ENCODE data around the gene BICD1. TPM values are rescaled to one million over a fixed set of nuclear protein-coding genes. Genes with fewer than 3 reads are reported as not detected.

Gene BICD1
- total RNA-seq, 1 experiment from 2014 or later, result 9.2 TPM

DNA sequence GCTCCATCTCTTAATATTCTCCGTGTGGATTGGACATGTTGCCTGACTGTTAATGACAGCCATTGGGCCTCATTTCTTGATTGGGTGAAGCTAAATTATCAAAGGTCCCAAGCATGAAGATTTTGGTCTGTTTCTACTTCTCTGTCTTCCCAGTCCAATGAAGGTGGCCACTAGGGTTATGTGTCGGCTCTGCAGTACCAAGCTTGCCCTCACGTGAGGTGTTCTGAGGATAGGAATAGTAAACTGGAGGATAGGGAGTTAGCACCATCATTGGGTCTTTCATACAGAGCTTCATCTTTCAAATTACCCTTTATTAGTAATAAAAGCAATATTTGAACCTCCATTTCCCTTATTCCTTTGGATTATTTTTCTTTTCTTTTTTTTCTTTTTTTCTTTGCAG lies 21.9 kb upstream of the BICD1 start:
- Histone ChIP-seq H3K4me3 (ENCODE audit: low read length) (no peak overlapping the region), H3K9me3 (ENCODE audit: low read length) (no peaks in the 10 kb centered on the region), H3K4me2 (ENCODE audit: low read length) (no peak overlapping the region), H3K9me2 (replicated peaks; ENCODE audit: low read length) (no peaks in the 10 kb centered on the region), H3K4me1 (ENCODE audit: insufficient read depth, low read length) (peaks cover 9% of the 10 kb centered on the region), H2AFZ (ENCODE audit: low read length) (no peak overlapping the region), H3K9ac (ENCODE audit: low read length) (no peak overlapping the region), H3K79me2 (ENCODE audit: low read length) (no peaks in the 10 kb centered on the region), H4K20me1 (ENCODE audit: low read length) (no peaks in the 10 kb centered on the region), H3F3A (ENCODE audit: low read length, unreplicated experiment) (no peaks in the 10 kb centered on the region), H3K27me3 (ENCODE audit: low read length) (no peaks in the 10 kb centered on the region), H3K36me3 (ENCODE audit: low read depth, low read length) (no peaks in the 10 kb centered on the region), H3K27ac (ENCODE audit: low read length) (no peak overlapping the region)
- no peak for TF ChIP-seq EZH2 (IDR thresholded peaks at IDR 0.05; ENCODE audit: low read length, unreplicated experiment)
- TF ChIP-seq EZH2phosphoT487 (IDR thresholded peaks at IDR 0.05; ENCODE audit: borderline replicate concordance, low read length), result no peak
- no peak for TF ChIP-seq CTCF (conservative IDR thresholded peaks at IDR 0.05; ENCODE audit: low read depth, low read length)
- POLR2A ChIA-PET (ENCODE audit: unreplicated experiment), result no interaction called here
- BruUV-seq (replicated peaks), result no TSS peak
- intact Hi-C loops (cut with micrococcal nuclease), result no loop called here
- DNase-seq (no peak), ATAC-seq (no peak)
- CTCF ChIA-PET, result no interaction called here

DNA sequence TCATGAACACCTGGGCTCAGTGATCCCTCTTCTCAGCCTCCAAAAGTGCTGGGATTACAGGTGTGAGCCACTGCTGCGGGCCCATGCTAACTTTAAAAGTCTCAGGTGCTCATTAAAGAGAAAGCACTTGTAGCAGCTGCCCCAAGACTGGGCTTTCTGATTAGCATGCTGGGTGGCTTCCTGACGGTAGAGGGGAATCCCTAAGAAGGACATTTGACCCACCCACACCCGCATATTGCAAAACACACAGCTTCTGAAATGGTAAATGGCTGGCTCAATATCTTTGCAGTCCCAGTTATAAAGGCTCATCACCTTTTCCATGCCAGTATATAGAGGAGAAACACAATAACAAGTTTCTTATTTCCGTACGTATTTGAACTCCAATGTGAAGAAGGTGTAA lies 19.3 kb upstream of the BICD1 start:
- Histone ChIP-seq H3K36me3 (ENCODE audit: low read depth, low read length) (no peaks in the 10 kb centered on the region), H3K4me2 (ENCODE audit: low read length) (no peak overlapping the region), H3K27me3 (ENCODE audit: low read length) (no peaks in the 10 kb centered on the region), H3K9ac (ENCODE audit: low read length) (no peak overlapping the region), H3K4me1 (ENCODE audit: insufficient read depth, low read length) (peaks cover 14% of the 10 kb centered on the region), H3F3A (ENCODE audit: low read length, unreplicated experiment) (no peaks in the 10 kb centered on the region), H2AFZ (ENCODE audit: low read length) (no peak overlapping the region), H3K79me2 (ENCODE audit: low read length) (no peaks in the 10 kb centered on the region), H3K4me3 (ENCODE audit: low read length) (no peak overlapping the region), H3K9me2 (replicated peaks; ENCODE audit: low read length) (no peaks in the 10 kb centered on the region), H4K20me1 (ENCODE audit: low read length) (no peaks in the 10 kb centered on the region), H3K27ac (ENCODE audit: low read length) (no peak overlapping the region), H3K9me3 (ENCODE audit: low read length) (no peaks in the 10 kb centered on the region)
- ATAC-seq (no peak), DNase-seq (no peak)
- BruUV-seq (replicated peaks), result no TSS peak
- intact Hi-C loops (cut with micrococcal nuclease), result no loop called here
- CTCF ChIA-PET, result no interaction called here
- POLR2A ChIA-PET (ENCODE audit: unreplicated experiment), result no interaction called here
- TF ChIP-seq EZH2phosphoT487 (IDR thresholded peaks at IDR 0.05; ENCODE audit: borderline replicate concordance, low read length), result no peak
- no peak for TF ChIP-seq EZH2 (IDR thresholded peaks at IDR 0.05; ENCODE audit: low read length, unreplicated experiment)
- TF ChIP-seq CTCF (conservative IDR thresholded peaks at IDR 0.05; ENCODE audit: low read depth, low read length), result no peak

DNA sequence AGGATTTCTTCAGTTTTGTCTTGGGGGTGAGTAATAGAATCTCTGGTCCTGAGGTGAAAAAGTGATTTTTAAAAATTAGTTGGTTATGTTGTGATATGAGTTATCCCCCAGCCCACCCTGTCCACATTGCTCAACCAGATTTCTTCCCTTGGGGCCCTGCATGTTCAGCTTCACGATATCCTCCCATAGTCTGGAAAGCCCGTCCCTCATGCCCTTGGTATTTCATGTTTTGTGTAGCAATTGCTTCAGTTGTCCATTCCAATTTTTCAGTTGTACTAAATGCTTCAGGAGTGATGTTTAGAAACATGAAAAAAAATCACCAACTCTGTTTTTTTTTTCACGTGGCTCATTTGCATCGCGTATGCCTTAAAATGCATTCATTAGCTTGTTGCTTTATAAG lies 17.5 kb upstream of the BICD1 start:
- no peaks in the 10 kb centered on the region for H4K20me1 ChIP-seq (ENCODE audit: low read length)
- peaks cover 10% of the 10 kb centered on the region for H3K4me1 ChIP-seq (ENCODE audit: insufficient read depth, low read length)
- CTCF ChIA-PET, result no interaction called here
- no peaks in the 10 kb centered on the region for H3K9me2 ChIP-seq (replicated peaks; ENCODE audit: low read length)
- DNase-seq, result no peak
- no peaks in the 10 kb centered on the region for H3K79me2 ChIP-seq (ENCODE audit: low read length)
- H3K9ac ChIP-seq (ENCODE audit: low read length), result no peak overlapping the region
- POLR2A ChIA-PET (ENCODE audit: unreplicated experiment), result no interaction called here
- H3K27ac ChIP-seq (ENCODE audit: low read length), result no peak overlapping the region
- H3F3A ChIP-seq (ENCODE audit: low read length, unreplicated experiment), result no peaks in the 10 kb centered on the region
- intact Hi-C loops (cut with micrococcal nuclease), result no loop called here
- TF ChIP-seq EZH2 (IDR thresholded peaks at IDR 0.05; ENCODE audit: low read length, unreplicated experiment), result no peak
- TF ChIP-seq CTCF (conservative IDR thresholded peaks at IDR 0.05; ENCODE audit: low read depth, low read length), result no peak
- TF ChIP-seq EZH2phosphoT487 (IDR thresholded peaks at IDR 0.05; ENCODE audit: borderline replicate concordance, low read length), result no peak
- no peak overlapping the region for H2AFZ ChIP-seq (ENCODE audit: low read length)
- H3K9me3 ChIP-seq (ENCODE audit: low read length), result no peaks in the 10 kb centered on the region
- H3K4me3 ChIP-seq (ENCODE audit: low read length), result no peak overlapping the region
- no peaks in the 10 kb centered on the region for H3K36me3 ChIP-seq (ENCODE audit: low read depth, low read length)
- H3K4me2 ChIP-seq (ENCODE audit: low read length), result peak overlapping the region; percentile 28; the same call in 1 of the 2 replicates
- no TSS peak for BruUV-seq (replicated peaks)
- H3K27me3 ChIP-seq (ENCODE audit: low read length), result no peaks in the 10 kb centered on the region
- no peak for ATAC-seq
